Esophagus muscularis mucosa (tissue), 4 donors: ENCODE results near the gene TMEM87B. TPM values are rescaled to one million over a fixed set of nuclear protein-coding genes. Genes with fewer than 3 reads are reported as not detected.
"Not testable (repeated sequence)": the region's sequence is repeated elsewhere in the genome, so short reads cannot be mapped to it uniquely, and the experiment has no call there.

ENCODE experiments used
- DNase-seq: peaks from one replicate; pipeline ENCODE4 v3.0.0-alpha.2; 2017; ENCODE audit errors: extremely low spot score
- H3K27ac ChIP-seq, 4 donors: fragments of 200-600 bp; sonication (generic); replicated peaks in 1 of 4; 1 replicate in 3 of 4; 2 replicates in 1 of 4; pipeline ENCODE4 v1.5.1; 2016 to 2019; ENCODE audit warnings: mild to moderate bottlenecking in 1 of 4
- H3K27me3 ChIP-seq, 4 donors: fragments of 200-600 bp; sonication (generic); one replicate each; pipeline versions ENCODE4 v1.5.1 to v1.6.0; 2016 to 2019
- H3K36me3 ChIP-seq, 4 donors: fragments of 200-600 bp; sonication (generic); one replicate each; pipeline ENCODE4 v1.5.1; 2016 to 2019
- H3K4me1 ChIP-seq, 4 donors: fragments of 200-600 bp; sonication (generic); one replicate each; pipeline ENCODE4 v1.5.1; 2016 to 2019
- H3K4me3 ChIP-seq, 4 donors: fragments of 200-600 bp; sonication (generic); 1 replicate in 2 of 4; 2 replicates in 2 of 4; pipeline ENCODE4 v1.5.1; 2016 to 2019; ENCODE audit warnings: mild to moderate bottlenecking in 4 of 4, moderate library complexity in 1 of 4
- H3K9me3 ChIP-seq, 4 donors: fragments of 200-600 bp; sonication (generic); 1 replicate in 3 of 4; 2 replicates in 1 of 4; pipeline ENCODE4 v1.5.1; 2016 to 2019
- CTCF ChIP-seq, 3 experiments: fragments of 200-600 bp in 2 of 3; fragments of 450-650 bp in 1 of 3; sonication (generic) in 2 of 3; IDR thresholded peaks; one replicate each; pipeline ENCODE4 v1.5.1; 2017 to 2019; ENCODE audit warnings: antibody characterized with exemption in 3 of 3, mild to moderate bottlenecking in 2 of 3, moderate library complexity in 1 of 3
- EP300 ChIP-seq: sonication (generic); formaldehyde crosslinking; IDR thresholded peaks from one replicate; pipeline ENCODE4 v1.6.1; 2017; ENCODE audit warnings: antibody characterized with exemption
- POLR2A ChIP-seq: fragments of 450-650 bp; IDR thresholded peaks from one replicate; pipeline ENCODE4 v1.6.1; 2017; ENCODE audit warnings: antibody characterized with exemption, moderate library complexity, mild to moderate bottlenecking, low read depth
- POLR2AphosphoS5 ChIP-seq, 2 donors: sonication (generic); formaldehyde crosslinking; IDR thresholded peaks; one replicate each; pipeline ENCODE4 v1.6.1; 2017; ENCODE audit warnings: antibody characterized with exemption in 2 of 2
- WGBS: methylation state at CpG from one replicate; pipeline ENCODE4 v1.1.5; 2018; 5-methylcytosine and 5-hydroxymethylcytosine counted together
- intact Hi-C: fragments of 100-400 bp; cut with DNase I; formaldehyde crosslinking; loops from one replicate; pipeline ENCODE4 v1.15.1; 2023
- total RNA-seq, 4 donors: library from RNA; depleted of rRNA; stranded (reverse); fragments of >200 nt; gene quantifications; one replicate each; pipeline versions ENCODE4 v1.1.0 to v1.2.1, GENCODE V29; 2016

The TMEM87B gene
- total RNA-seq, 4 donors from 2014 or later, result 13.7 to 21.8 (median 14.9) TPM

- H3K4me3 ChIP-seq, result no peak overlapping the region
- TF ChIP-seq POLR2AphosphoS5 (IDR thresholded peaks at IDR 0.05) (no peak), EP300 (no peak), POLR2A (no peak), CTCF (IDR thresholded peaks at IDR 0.05) (no peak)
- peak; percentile 88 for DNase-seq
- peak overlapping the region in 3 of 4 donors; percentile 31 to 59 (median 32) for H3K27ac ChIP-seq
- H3K4me1 ChIP-seq, result peaks cover 0 to 18% (median 7%) of the 10 kb centered on the region in 4 donors
- intact Hi-C loops, result no loop called here
- H3K27me3 ChIP-seq, result no peaks in the 10 kb centered on the region
- H3K9me3 ChIP-seq, result peaks cover 0 to 6% (median 0%) of the 10 kb centered on the region in 4 donors
- WGBS, result 52% methylated on average over 4 of the region's 4 CpGs
- peaks cover 0 to 5% (median 0%) of the 10 kb centered on the region in 4 donors for H3K36me3 ChIP-seq
These were observed 22.2 kb upstream of the TMEM87B start for GRCh38 chr2:112032689-112033465.

- 55% methylated on average over 1 of the region's 1 CpG for WGBS
- intact Hi-C loops, result no loop called here
These were observed 21.5 kb upstream of the TMEM87B start for GRCh38 chr2:112033600-112033999.

GRCh38 chr2:112034924-112035323, 20.1 kb upstream of the TMEM87B start:
- WGBS, result 64% methylated on average over 3 of the region's 3 CpGs
- no peak overlapping the region for H3K4me3 ChIP-seq
- DNase-seq, result no peak
- peaks cover 0 to 18% (median 7%) of the 10 kb centered on the region in 4 donors for H3K4me1 ChIP-seq
- H3K36me3 ChIP-seq, result no peaks in the 10 kb centered on the region
- TF ChIP-seq CTCF (IDR thresholded peaks at IDR 0.05) (no peak), EP300 (no peak), POLR2AphosphoS5 (IDR thresholded peaks at IDR 0.05) (no peak)
- H3K27ac ChIP-seq, result no peak overlapping the region
- no peaks in the 10 kb centered on the region for H3K27me3 ChIP-seq
- peaks cover 0 to 6% (median 0%) of the 10 kb centered on the region in 4 donors for H3K9me3 ChIP-seq
- intact Hi-C loops, result no loop called here

More at GRCh38 chr2:112033600-112033999, 21.5 kb upstream of the TMEM87B start:
- no peaks in the 10 kb centered on the region for H3K27me3 ChIP-seq
- no peak overlapping the region for H3K4me3 ChIP-seq
- no peak for TF ChIP-seq EP300
- H3K36me3 ChIP-seq, result peaks cover 0 to 2% (median 0%) of the 10 kb centered on the region in 4 donors
- DNase-seq, result no peak
- peaks cover 0 to 18% (median 7%) of the 10 kb centered on the region in 4 donors for H3K4me1 ChIP-seq
- H3K27ac ChIP-seq, result no peak overlapping the region
- peaks cover 0 to 6% (median 0%) of the 10 kb centered on the region in 4 donors for H3K9me3 ChIP-seq

GRCh38 chr2:112035786-112036185, 19.3 kb upstream of the TMEM87B start:
- no peak for DNase-seq
- H3K4me1 ChIP-seq, result peaks cover 0 to 18% (median 7%) of the 10 kb centered on the region in 4 donors
- no peak overlapping the region for H3K27ac ChIP-seq
- 100% methylated on average over 1 of the region's 1 CpG for whole genome bisulfite sequencing
- peaks cover 0 to 6% (median 0%) of the 10 kb centered on the region in 4 donors for H3K9me3 ChIP-seq
- H3K36me3 ChIP-seq, result no peaks in the 10 kb centered on the region
- TF ChIP-seq EP300, result no peak
- TF ChIP-seq POLR2AphosphoS5 (IDR thresholded peaks at IDR 0.05), result no peak
- TF ChIP-seq CTCF (IDR thresholded peaks at IDR 0.05), result no peak
- no peak for TF ChIP-seq POLR2A
- intact Hi-C loops, result no loop called here
- no peak overlapping the region for H3K4me3 ChIP-seq
- no peaks in the 10 kb centered on the region for H3K27me3 ChIP-seq

GRCh38 chr2:112039556-112039955, 15.5 kb upstream of the TMEM87B start:
- intact Hi-C loops, result not testable (repeated sequence)

GRCh38 chr2:112040066-112040465, 15.0 kb upstream of the TMEM87B start:
- peak; percentile 17 for DNase-seq
- H3K27ac ChIP-seq, H3K9me3 ChIP-seq, intact Hi-C loops, H3K36me3 ChIP-seq, H3K4me3 ChIP-seq, H3K4me1 ChIP-seq, H3K27me3 ChIP-seq: not testable (repeated sequence)
- WGBS, result 48% methylated on average over 2 of the region's 2 CpGs

More at GRCh38 chr2:112039556-112039955, 15.5 kb upstream of the TMEM87B start:
- H3K27me3 ChIP-seq, H3K9me3 ChIP-seq, H3K4me1 ChIP-seq, H3K36me3 ChIP-seq, H3K27ac ChIP-seq, H3K4me3 ChIP-seq: not testable (repeated sequence)
- peak; percentile 70 for DNase-seq
- WGBS, result 93% methylated on average over 12 of the region's 12 CpGs

GRCh38 chr2:112041460-112041859, 13.6 kb upstream of the TMEM87B start:
- H3K27me3 ChIP-seq, H3K27ac ChIP-seq, DNase-seq, H3K36me3 ChIP-seq, H3K4me1 ChIP-seq, H3K4me3 ChIP-seq, intact Hi-C loops: not testable (repeated sequence)
- H3K9me3 ChIP-seq, result peaks cover 0 to 12% (median 7%) of the 10 kb centered on the region in 4 donors
- 91% methylated on average over 6 of the region's 6 CpGs for WGBS
